ENCODE measurements around the gene MCOLN2.

DNA sequence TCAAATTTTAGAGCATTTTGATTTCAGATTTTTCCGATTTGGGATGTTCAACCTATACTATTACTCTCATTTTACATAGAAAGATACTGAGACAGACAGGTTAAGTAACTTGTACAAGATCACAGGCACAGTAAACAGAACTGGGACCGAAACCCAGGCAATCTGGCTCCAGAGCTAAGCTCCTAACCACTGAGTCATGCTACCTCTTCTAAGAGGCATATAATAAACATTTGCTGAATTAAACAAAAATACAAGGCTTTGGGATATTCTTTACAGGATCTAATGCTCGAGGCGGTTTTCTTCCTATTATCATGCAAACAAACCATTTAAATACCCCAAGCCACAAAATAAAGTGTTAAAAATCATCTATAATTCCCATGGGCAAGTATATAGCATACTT lies 50.3 kb downstream of the MCOLN2 start:
- TF ChIP-seq, protein P1, sequence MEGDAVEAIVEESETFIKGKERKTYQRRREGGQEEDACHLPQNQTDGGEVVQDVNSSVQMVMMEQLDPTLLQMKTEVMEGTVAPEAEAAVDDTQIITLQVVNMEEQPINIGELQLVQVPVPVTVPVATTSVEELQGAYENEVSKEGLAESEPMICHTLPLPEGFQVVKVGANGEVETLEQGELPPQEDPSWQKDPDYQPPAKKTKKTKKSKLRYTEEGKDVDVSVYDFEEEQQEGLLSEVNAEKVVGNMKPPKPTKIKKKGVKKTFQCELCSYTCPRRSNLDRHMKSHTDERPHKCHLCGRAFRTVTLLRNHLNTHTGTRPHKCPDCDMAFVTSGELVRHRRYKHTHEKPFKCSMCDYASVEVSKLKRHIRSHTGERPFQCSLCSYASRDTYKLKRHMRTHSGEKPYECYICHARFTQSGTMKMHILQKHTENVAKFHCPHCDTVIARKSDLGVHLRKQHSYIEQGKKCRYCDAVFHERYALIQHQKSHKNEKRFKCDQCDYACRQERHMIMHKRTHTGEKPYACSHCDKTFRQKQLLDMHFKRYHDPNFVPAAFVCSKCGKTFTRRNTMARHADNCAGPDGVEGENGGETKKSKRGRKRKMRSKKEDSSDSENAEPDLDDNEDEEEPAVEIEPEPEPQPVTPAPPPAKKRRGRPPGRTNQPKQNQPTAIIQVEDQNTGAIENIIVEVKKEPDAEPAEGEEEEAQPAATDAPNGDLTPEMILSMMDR (IDR thresholded peaks at IDR 0.05; ENCODE audit: borderline replicate concordance, extremely low read depth, low read length, poor library complexity, severe bottlenecking): no peak
- no peak for TF ChIP-seq EZH2 (IDR thresholded peaks at IDR 0.05; ENCODE audit: borderline replicate concordance, low read depth, low read length, severe bottlenecking)

Measured in DND-41 (cell line).